CD4-positive, alpha-beta T cell treated with Interleukin-21 for 1 hour (primary cell): ENCODE measurements around the gene CCL3.
A peak's percentile ranks its signal among the peaks of the same experiment; 100 is the strongest.
"Not testable (repeated sequence)": the region's sequence is repeated elsewhere in the genome, so short reads cannot be mapped to it uniquely, and the experiment has no call there.

Source experiments
- DNase-seq: peaks from one replicate; pipeline ENCODE4 v3.0.0-alpha.2; 2020

CCL3 gene

DNA sequence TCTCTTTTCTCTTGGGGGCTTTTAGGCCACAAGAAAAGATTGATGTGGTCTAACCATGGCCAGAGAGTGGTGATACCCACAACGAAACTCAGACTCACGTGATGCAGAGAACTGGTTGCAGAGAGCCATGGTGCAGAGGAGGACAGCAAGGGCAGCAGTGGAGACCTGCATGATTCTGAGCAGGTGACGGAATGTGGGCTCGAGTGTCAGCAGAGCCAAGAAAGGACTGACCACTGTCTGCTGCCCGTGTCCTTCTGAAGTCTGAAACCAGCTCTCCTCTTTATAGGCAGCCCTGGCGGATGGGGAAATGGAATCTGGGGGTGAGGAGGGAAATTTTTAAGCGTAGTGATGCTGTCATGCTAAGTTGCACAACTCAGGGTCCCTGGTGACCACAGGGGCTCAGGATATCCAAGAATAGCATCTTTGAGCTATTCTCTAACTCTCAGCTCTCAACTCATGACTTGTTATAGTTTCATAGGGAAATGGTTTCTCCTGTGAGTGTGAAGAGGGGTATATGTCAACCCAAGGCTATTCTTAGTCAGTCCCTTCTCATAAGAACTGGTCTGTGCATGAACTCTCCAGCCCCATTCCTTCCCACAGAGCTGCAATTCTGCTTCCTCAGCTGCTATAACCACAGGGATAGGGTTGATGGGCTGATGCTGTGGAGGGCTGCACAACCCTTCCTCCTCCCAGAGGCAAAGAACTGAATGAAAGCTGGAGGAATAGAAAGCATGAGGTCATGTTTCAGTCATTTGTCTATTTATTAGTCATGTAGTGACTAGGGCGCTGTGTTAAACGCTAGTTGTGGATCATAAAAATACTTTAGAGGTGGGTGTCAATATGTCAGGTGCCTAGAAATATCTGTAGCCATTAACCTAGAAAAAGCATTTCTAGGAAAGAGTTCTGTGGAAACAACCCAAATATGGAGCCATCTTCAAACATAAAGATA lies at the start of gene CCL3:
CCL3 (minus strand) TSS at position 256 of the 949 bp plus-strand sequence; CDS start at position 171, 85 bp downstream.
- DNase-seq = peak; percentile 47

- no peak for DNase-seq
Observed at GRCh38 chr17:36136439-36136838, 46.5 kb upstream of the CCL3 start.

- DNase-seq = no peak
Observed at GRCh38 chr17:36136036-36136435, 46.1 kb upstream of the CCL3 start.

DNA sequence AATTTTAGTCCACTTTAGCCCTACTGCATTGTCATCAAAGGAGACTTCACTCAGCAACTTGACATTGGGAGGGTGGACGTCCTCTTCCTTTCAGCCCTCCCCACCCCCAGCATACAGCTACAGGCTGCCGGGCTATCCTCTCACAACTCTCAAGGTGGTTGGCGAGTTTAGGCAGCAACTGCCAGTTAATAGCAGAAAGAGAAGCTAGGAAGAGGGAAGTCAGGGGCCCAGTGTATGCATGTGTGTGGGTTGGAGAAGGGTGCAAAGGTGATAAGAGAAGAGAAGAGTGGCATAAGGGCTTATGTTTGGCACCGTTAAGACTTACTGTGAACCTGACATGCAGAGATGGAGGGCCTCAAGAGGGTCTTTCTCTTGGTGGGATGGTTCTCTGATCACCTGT lies 45.5 kb upstream of the CCL3 start:
- no peak for DNase-seq

GRCh38 chr17:36133602-36134236 lies 43.8 kb upstream of the CCL3 start:
- no peak for DNase-seq

- DNase-seq = no peak
Observed at GRCh38 chr17:36132421-36132831, 42.5 kb upstream of the CCL3 start.

- no peak for DNase-seq
Observed at GRCh38 chr17:36131931-36132330, 42.0 kb upstream of the CCL3 start.

DNA sequence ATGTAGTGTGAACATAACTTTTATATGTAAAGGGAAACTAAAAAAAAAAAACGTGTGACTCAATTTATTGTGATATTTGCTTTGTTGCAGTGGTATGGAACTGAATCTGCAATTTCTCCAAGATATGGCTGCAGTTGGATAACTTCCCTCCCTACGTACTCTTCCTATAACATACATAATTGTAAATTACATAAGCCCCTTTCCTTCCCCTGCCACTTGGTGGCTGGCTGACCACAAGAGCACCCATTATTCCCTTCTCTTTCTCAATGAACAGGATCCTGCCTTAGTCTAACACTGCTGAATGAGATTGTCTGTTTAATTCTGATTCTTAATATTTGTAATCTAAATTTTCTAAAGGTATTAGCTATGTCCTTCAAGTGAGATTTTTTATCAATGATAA lies 41.5 kb upstream of the CCL3 start:
- DNase-seq = no peak

DNA sequence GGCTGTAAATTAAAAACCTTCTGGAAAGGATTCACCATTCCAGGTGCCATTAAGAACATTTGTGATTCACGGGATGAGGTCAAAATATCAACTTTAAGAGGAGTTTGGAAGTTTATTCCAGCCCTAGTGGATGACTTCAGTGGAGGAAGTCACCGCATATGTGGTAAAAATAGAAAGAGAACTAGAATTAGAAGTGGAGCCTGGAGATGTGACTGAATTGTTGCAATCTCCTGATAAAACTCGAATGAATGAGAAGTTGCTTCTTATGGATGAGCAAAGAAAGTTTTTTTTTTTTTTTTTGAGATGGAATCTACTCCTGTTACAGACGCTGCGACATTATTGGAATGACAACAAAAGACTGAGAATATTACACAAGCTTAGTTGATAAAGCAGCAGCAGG lies 40.4 kb upstream of the CCL3 start:
- DNase-seq = no peak

GRCh38 chr17:36129616-36130015 lies 39.7 kb upstream of the CCL3 start:
- DNase-seq = no peak

GRCh38 chr17:36128411-36128978 lies 38.6 kb upstream of the CCL3 start:
- DNase-seq = no peak

DNA sequence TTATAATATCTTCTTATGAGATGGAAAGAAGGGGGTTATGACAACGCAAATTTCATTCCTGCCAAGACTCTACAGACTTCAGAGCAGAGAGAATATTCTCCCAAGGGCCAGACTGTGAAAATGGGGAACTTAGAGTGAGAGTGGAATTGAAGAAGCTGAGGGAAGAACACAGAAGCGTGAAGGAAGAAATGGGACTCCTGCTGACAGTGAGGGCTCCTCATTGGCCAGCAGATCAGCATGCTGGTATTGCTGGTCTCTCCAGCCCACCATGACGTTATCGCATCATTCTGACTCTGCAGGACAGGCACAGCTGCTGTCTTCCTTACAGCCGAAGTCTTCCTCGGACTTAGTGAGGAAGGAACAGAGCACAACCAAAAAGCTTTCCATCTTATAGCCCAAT lies 38.0 kb upstream of the CCL3 start:
- DNase-seq = no peak

- DNase-seq = no peak
Observed at GRCh38 chr17:36127199-36127893, 37.4 kb upstream of the CCL3 start.

DNA sequence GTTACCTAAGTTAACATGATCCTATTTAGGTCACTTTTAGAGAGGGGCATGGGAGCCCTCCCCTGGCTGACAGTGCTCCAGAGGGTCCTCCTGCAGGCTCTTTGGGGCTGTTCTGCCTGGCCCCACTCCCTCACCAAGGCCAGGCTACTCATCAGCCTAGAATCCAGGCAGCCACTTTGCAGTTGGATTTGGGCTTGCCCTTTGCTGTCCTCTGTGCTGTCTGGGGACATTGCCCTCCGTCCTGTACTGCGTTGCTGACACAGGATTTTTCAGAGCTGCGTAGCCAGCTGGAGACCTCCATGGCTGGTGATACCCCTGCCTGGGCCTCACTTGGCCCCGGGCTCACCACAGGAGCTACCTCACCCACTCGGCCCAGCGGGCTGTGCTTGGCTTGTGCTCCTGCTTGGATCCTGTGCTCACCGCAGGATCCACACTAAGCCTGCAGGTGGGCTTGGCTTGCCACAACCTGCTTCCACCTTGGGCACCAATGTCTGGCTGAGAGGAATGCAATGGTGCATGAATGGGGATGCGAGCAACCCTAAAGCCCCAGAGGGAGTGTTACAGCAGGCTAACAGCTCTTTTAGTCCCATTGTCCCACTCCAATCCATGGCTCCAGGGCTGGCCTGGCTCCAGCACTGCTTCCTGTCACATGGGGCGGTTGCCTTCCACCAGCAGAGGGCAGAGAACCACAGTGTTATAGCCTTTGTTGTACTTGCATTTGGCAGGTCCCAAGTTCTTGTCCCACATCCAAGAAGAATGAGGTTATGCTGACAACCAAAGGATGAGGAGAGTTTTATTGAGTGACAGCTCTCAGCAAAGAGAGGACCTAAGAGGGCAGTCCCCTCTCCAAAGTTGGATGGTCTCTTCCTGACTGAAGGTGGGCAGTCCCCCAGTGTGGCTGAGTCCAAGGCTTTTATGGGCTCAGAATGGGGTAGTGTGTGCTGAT lies 35.2 kb upstream of the CCL3 start:
- no peak for DNase-seq

GRCh38 chr17:36123431-36123830 lies 33.5 kb upstream of the CCL3 start:
- no peak for DNase-seq

DNA sequence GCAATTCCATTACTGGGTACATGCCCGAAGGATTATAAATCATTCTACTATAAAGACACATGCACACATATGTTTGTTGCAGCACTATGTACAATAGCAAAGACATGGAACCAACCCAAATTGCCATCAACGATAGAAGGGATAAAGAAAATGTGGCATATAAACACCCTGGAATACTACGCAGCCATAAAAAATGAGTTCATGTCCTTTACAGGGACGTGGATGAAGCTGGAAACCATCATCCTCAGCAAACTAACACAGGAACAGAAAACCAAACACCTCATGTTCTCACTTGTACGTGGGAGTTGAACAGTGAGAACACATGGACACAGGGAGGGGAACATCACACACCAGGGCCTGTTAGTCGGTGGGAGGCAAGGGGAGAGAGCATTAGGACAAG lies 31.2 kb upstream of the CCL3 start:
- not testable (repeated sequence) for DNase-seq

GRCh38 chr17:36120221-36120620 lies 30.3 kb upstream of the CCL3 start:
- DNase-seq = no peak

DNA sequence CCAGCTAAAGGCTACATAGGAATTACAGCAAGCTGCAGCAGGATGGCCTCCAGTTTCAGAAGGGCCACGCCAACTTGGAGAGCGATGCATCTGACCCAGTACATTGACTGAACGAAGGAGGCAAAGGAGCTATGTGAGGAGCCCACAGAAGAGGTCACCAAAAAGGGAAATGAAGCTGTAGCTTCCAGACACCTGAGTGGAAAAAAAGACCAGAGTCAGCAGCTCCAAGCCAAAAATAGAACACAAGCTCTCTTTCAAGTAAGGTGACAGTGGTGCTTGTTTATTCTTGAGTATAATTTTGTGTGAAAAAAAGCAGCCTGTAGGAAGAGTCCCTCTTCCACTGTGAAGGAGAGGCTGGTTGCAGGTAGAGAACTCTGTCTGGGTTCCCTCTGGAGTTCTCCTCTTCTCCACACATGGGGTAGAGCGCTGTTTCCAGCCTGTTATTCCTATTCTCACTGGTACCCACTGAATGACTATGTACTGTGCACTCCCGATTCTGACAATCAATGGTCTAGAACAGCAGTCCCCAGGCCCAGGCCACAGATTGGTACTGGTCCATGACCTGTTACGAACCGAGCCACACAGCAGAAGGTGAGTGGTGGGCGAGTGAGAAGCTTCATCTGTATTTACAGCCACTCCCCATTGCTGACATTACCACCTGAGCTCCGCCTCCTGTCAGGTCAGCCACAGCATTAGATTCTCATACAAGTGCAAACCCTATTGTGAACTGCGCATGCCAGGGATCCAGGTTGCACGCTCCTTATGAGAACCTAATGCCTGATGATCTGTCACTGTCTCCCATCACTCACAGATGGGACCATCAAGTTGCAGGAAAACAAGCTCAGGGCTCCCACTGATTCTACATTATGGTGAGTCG lies 28.8 kb upstream of the CCL3 start:
- DNase-seq = no peak

GRCh38 chr17:36117505-36118382 lies 27.8 kb upstream of the CCL3 start:
- DNase-seq = no peak

DNA sequence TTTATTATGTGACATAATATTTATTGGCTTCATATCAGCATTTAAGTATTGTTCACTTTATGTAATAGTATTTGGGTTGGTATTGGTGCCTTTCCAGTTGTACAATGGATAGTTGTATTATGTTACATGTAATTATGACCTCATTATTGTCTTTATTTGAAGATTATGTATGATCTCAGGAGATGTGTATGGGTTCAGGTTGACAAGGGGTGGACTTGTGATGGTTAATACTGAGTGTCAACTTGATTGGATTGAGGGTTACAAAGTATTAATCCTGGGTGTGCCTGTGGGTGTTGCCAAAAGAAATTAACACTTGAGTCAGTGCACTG lies 25.7 kb upstream of the CCL3 start:
- not testable (repeated sequence) for DNase-seq
